Osteocyte (in vitro differentiated cells): ENCODE results near the gene RARG. TPM values are rescaled to one million over a fixed set of nuclear protein-coding genes. Genes with fewer than 3 reads are reported as not detected.
A peak's percentile ranks its signal among the peaks of the same experiment; 100 is the strongest.

Experiments used
- DNase-seq: peaks from one replicate; pipeline ENCODE4 v3.0.0; 2021; ENCODE audit warnings: mixed read lengths; ENCODE audit not compliant: unreplicated experiment; ENCODE audit errors: extremely low spot score
- H3K27ac Mint-ChIP-seq: one replicate; pipeline ENCODE4 v1.8.0; 2021; ENCODE audit warnings: mild to moderate bottlenecking, mixed read lengths; ENCODE audit not compliant: unreplicated experiment
- H3K27me3 Mint-ChIP-seq: one replicate; pipeline ENCODE4 v1.8.0; 2021; ENCODE audit warnings: mixed read lengths; ENCODE audit not compliant: unreplicated experiment
- H3K36me3 Mint-ChIP-seq: one replicate; pipeline ENCODE4 v1.8.0; 2021; ENCODE audit warnings: mixed read lengths; ENCODE audit not compliant: unreplicated experiment
- H3K4me1 Mint-ChIP-seq: one replicate; pipeline ENCODE4 v1.8.0; 2021; ENCODE audit warnings: mixed read lengths; ENCODE audit not compliant: unreplicated experiment
- H3K4me3 Mint-ChIP-seq: one replicate; pipeline ENCODE4 v1.8.0; 2021; ENCODE audit warnings: mild to moderate bottlenecking, moderate library complexity, mixed read lengths; ENCODE audit not compliant: unreplicated experiment
- H3K9me3 Mint-ChIP-seq: one replicate; pipeline ENCODE4 v1.8.0; 2021; ENCODE audit warnings: mixed read lengths; ENCODE audit not compliant: unreplicated experiment
- total RNA-seq: library from RNA; stranded (reverse); gene quantifications from 2 replicates; pipeline ENCODE4 v1.2.1, GENCODE V29; 2021
- TF ChIP-seq, protein P1 (sequence below): fragments of 200-600 bp; sonication (generic); IDR thresholded peaks from 2 replicates; pipeline ENCODE4 v1.5.0; 2021; ENCODE audit warnings: antibody characterized with exemption, mild to moderate bottlenecking, moderate library complexity

Gene RARG
- total RNA-seq, 1 donor from 2014 or later, result 31.6 TPM

DNA sequence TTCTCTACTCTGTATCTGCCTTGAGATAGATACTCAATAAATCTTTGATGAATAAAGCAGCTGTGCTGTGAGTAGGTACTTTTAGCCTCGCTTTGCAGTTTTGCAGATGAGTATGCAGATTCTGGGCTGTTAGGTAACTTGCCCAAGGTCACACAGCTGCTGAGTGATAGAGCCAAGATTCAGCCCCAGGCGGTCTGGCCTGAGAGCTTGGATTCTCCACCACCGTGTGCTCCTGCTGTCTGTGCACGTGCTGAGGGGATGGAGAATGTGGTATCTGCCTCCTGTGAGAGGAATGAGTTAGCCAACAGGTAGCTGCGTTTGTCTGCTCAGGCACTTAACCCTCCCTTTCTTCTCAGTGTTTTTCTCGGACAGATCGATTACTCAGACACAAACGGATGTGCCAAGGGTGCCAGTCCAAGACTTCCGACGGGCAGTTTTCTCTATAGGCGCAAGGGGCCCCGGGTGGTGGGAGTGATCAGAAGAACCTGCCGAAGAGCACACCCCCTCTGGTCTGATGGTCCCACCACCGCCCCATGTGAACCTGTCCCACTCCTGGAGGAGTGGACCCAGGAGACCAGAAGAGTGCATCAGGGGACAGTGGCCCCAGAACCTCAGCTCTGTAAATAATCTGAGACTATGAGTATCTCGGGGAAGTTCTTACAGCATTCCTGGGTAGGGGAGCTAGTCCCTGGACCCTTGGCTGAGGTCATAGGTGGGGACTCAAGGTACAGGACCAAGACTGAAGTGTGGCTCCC is 44.7 kb downstream of the RARG start:
- Mint-ChIP-seq H3K4me3 (no peak overlapping the region), H3K27me3 (no peaks in the 10 kb centered on the region), H3K9me3 (no peaks in the 10 kb centered on the region), H3K27ac (no peak overlapping the region), H3K36me3 (peaks cover 47% of the 10 kb centered on the region), H3K4me1 (peaks cover 19% of the 10 kb centered on the region)
- DNase-seq, result no peak
- TF ChIP-seq, protein P1, sequence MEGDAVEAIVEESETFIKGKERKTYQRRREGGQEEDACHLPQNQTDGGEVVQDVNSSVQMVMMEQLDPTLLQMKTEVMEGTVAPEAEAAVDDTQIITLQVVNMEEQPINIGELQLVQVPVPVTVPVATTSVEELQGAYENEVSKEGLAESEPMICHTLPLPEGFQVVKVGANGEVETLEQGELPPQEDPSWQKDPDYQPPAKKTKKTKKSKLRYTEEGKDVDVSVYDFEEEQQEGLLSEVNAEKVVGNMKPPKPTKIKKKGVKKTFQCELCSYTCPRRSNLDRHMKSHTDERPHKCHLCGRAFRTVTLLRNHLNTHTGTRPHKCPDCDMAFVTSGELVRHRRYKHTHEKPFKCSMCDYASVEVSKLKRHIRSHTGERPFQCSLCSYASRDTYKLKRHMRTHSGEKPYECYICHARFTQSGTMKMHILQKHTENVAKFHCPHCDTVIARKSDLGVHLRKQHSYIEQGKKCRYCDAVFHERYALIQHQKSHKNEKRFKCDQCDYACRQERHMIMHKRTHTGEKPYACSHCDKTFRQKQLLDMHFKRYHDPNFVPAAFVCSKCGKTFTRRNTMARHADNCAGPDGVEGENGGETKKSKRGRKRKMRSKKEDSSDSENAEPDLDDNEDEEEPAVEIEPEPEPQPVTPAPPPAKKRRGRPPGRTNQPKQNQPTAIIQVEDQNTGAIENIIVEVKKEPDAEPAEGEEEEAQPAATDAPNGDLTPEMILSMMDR, result no peak

- no peaks in the 10 kb centered on the region for H3K27me3 Mint-ChIP-seq
- H3K27ac Mint-ChIP-seq, result no peak overlapping the region
- H3K36me3 Mint-ChIP-seq, result peaks cover 51% of the 10 kb centered on the region
- TF ChIP-seq, protein P1, result no peak
- H3K4me1 Mint-ChIP-seq, result peaks cover 25% of the 10 kb centered on the region
- H3K9me3 Mint-ChIP-seq, result no peaks in the 10 kb centered on the region
- no peak for DNase-seq
- H3K4me3 Mint-ChIP-seq, result no peak overlapping the region
These were observed 45.3 kb downstream of the RARG start for GRCh38 chr12:53186745-53187144.

GRCh38 chr12:53185582-53186153 is 46.3 kb downstream of the RARG start:
- Mint-ChIP-seq H3K4me1 (peaks cover 30% of the 10 kb centered on the region), H3K4me3 (no peak overlapping the region), H3K27ac (no peak overlapping the region), H3K9me3 (no peaks in the 10 kb centered on the region), H3K27me3 (no peaks in the 10 kb centered on the region), H3K36me3 (peaks cover 53% of the 10 kb centered on the region)
- TF ChIP-seq, protein P1, result no peak
- no peak for DNase-seq

GRCh38 chr12:53184828-53185227 is 47.2 kb downstream of the RARG start:
- no peaks in the 10 kb centered on the region for H3K27me3 Mint-ChIP-seq
- H3K27ac Mint-ChIP-seq, result no peak overlapping the region
- TF ChIP-seq, protein P1, result no peak
- DNase-seq, result no peak
- no peaks in the 10 kb centered on the region for H3K9me3 Mint-ChIP-seq
- H3K36me3 Mint-ChIP-seq, result peaks cover 53% of the 10 kb centered on the region
- peaks cover 28% of the 10 kb centered on the region for H3K4me1 Mint-ChIP-seq
- H3K4me3 Mint-ChIP-seq, result no peak overlapping the region

GRCh38 chr12:53182903-53183302 is 49.1 kb downstream of the RARG start:
- H3K27ac Mint-ChIP-seq, result peak overlapping the region; percentile 5
- TF ChIP-seq, protein P1, result no peak
- H3K4me3 Mint-ChIP-seq, result peak overlapping the region; percentile 62
- no peaks in the 10 kb centered on the region for H3K27me3 Mint-ChIP-seq
- H3K4me1 Mint-ChIP-seq, result peaks cover 34% of the 10 kb centered on the region
- no peak for DNase-seq
- peaks cover 46% of the 10 kb centered on the region for H3K36me3 Mint-ChIP-seq
- no peaks in the 10 kb centered on the region for H3K9me3 Mint-ChIP-seq
